ENCODE results near the gene GPX5.
"Not testable (repeated sequence)": the region's sequence is repeated elsewhere in the genome, so short reads cannot be mapped to it uniquely, and the experiment has no call there.

The GPX5 gene

GRCh38 chr6:28525496-28526039, at the start of gene GPX5:
Gene GPX5, plus strand, starts transcription at chr6:28525881. Its CDS starts 133 bp downstream, at chr6:28526014.
- DNase-seq (ENCODE audit: low spot score) = peak; percentile 55

- DNase-seq (ENCODE audit: low spot score) = no peak
Measured at GRCh38 chr6:28478518-28478917, 47.2 kb upstream of the GPX5 start.

GRCh38 chr6:28480253-28480932, 45.3 kb upstream of the GPX5 start:
- no peak for DNase-seq (ENCODE audit: low spot score)

- DNase-seq (ENCODE audit: low spot score) = no peak
Measured at GRCh38 chr6:28485482-28485881, 40.2 kb upstream of the GPX5 start.

- DNase-seq (ENCODE audit: low spot score) = no peak
Measured at GRCh38 chr6:28486533-28486932, 39.1 kb upstream of the GPX5 start.

- no peak for DNase-seq (ENCODE audit: low spot score)
Measured at GRCh38 chr6:28486988-28487742, 38.5 kb upstream of the GPX5 start.

GRCh38 chr6:28488916-28489365, 36.7 kb upstream of the GPX5 start:
- peak; percentile 80 for DNase-seq (ENCODE audit: low spot score)

GRCh38 chr6:28489366-28490204, 36.1 kb upstream of the GPX5 start:
- DNase-seq (ENCODE audit: low spot score) = peak; percentile 72

GRCh38 chr6:28490205-28490890, 35.3 kb upstream of the GPX5 start:
- DNase-seq (ENCODE audit: low spot score) = no peak

GRCh38 chr6:28491984-28492317, 33.7 kb upstream of the GPX5 start:
- DNase-seq (ENCODE audit: low spot score) = no peak

- peak; percentile 21 for DNase-seq (ENCODE audit: low spot score)
Measured at GRCh38 chr6:28496099-28496779, 29.4 kb upstream of the GPX5 start.

- no peak for DNase-seq (ENCODE audit: low spot score)
Measured at GRCh38 chr6:28497306-28497705, 28.4 kb upstream of the GPX5 start.

- DNase-seq (ENCODE audit: low spot score) = no peak
Measured at GRCh38 chr6:28497893-28498292, 27.8 kb upstream of the GPX5 start.

- DNase-seq (ENCODE audit: low spot score) = no peak
Measured at GRCh38 chr6:28501259-28501658, 24.4 kb upstream of the GPX5 start.

GRCh38 chr6:28502136-28502535, 23.5 kb upstream of the GPX5 start:
- DNase-seq (ENCODE audit: low spot score) = not testable (repeated sequence)

GRCh38 chr6:28502709-28503305, 22.9 kb upstream of the GPX5 start:
- DNase-seq (ENCODE audit: low spot score) = not testable (repeated sequence)

- DNase-seq (ENCODE audit: low spot score) = no peak
Measured at GRCh38 chr6:28505733-28506132, 19.9 kb upstream of the GPX5 start.

- no peak for DNase-seq (ENCODE audit: low spot score)
Measured at GRCh38 chr6:28506807-28507475, 18.7 kb upstream of the GPX5 start.

- no peak for DNase-seq (ENCODE audit: low spot score)
Measured at GRCh38 chr6:28511628-28512300, 13.9 kb upstream of the GPX5 start.

- DNase-seq (ENCODE audit: low spot score) = not testable (repeated sequence)
Measured at GRCh38 chr6:28512387-28512786, 13.3 kb upstream of the GPX5 start.
